GM19468 (cell line): ENCODE results near the gene GSK3B.
A peak's percentile ranks its signal among the peaks of the same experiment; 100 is the strongest.

Experiments
- ATAC-seq: cut with Tn5 transposase; IDR thresholded peaks from one replicate; pipeline ENCODE4 v1.9.1; 2021; ENCODE audit warnings: mild to moderate bottlenecking, moderate library complexity, moderate number of reproducible peaks; ENCODE audit not compliant: unreplicated experiment; ENCODE audit errors: extremely low read depth

Gene GSK3B

GRCh38 chr3:120093911-120094775 lies at the start of gene GSK3B:
Gene GSK3B, minus strand, starts transcription at chr3:120094447. Its CDS starts 1,013 bp downstream, at chr3:120093434.
- ATAC-seq, result peak; percentile 2

GRCh38 chr3:120143676-120144075 lies 49.4 kb upstream of the GSK3B start:
- no peak for ATAC-seq

- no peak for ATAC-seq
These were observed 48.0 kb upstream of the GSK3B start for GRCh38 chr3:120142236-120142635.

GRCh38 chr3:120140098-120140742 lies 46.0 kb upstream of the GSK3B start:
- ATAC-seq, result no peak

GRCh38 chr3:120139140-120139539 lies 44.9 kb upstream of the GSK3B start:
- ATAC-seq, result no peak

GRCh38 chr3:120137548-120137947 lies 43.3 kb upstream of the GSK3B start:
- ATAC-seq, result no peak

- ATAC-seq, result no peak
These were observed 36.4 kb upstream of the GSK3B start for GRCh38 chr3:120130656-120131055.

GRCh38 chr3:120129718-120130513 lies 35.7 kb upstream of the GSK3B start:
- no peak for ATAC-seq

- no peak for ATAC-seq
These were observed 34.8 kb upstream of the GSK3B start for GRCh38 chr3:120129051-120129450.

GRCh38 chr3:120125992-120126391 lies 31.7 kb upstream of the GSK3B start:
- no peak for ATAC-seq

GRCh38 chr3:120119846-120120510 lies 25.7 kb upstream of the GSK3B start:
- no peak for ATAC-seq

- ATAC-seq, result no peak
These were observed 20.7 kb upstream of the GSK3B start for GRCh38 chr3:120114981-120115380.

GRCh38 chr3:120114376-120114775 lies 20.1 kb upstream of the GSK3B start:
- ATAC-seq, result no peak

GRCh38 chr3:120113128-120114116 lies 19.2 kb upstream of the GSK3B start:
- no peak for ATAC-seq

GRCh38 chr3:120111898-120112297 lies 17.7 kb upstream of the GSK3B start:
- ATAC-seq, result no peak

GRCh38 chr3:120103276-120103675 lies 9.0 kb upstream of the GSK3B start:
- no peak for ATAC-seq

GRCh38 chr3:120102674-120103073 lies 8.4 kb upstream of the GSK3B start:
- ATAC-seq, result no peak

- no peak for ATAC-seq
These were observed 8.0 kb upstream of the GSK3B start for GRCh38 chr3:120102232-120102631.

GRCh38 chr3:120101624-120102023 lies 7.4 kb upstream of the GSK3B start:
- ATAC-seq, result no peak
